DMS153 treated with DMSO at 0.1 percent for 48 hours (cell line): Measurements from ENCODE around the gene TBCB.
A peak's percentile ranks its signal among the peaks of the same experiment; 100 is the strongest.
"Not testable (repeated sequence)": the region's sequence is repeated elsewhere in the genome, so short reads cannot be mapped to it uniquely, and the experiment has no call there.

Experiments used
- DNase-seq: peaks from one replicate; lab custom pipeline; 2025; ENCODE audit not compliant: unreplicated experiment; lab: John Stamatoyannopoulos, UW

Gene TBCB

GRCh38 chr19:36134867-36135266 is 19.6 kb downstream of the TBCB start:
- not testable (repeated sequence) for DNase-seq

GRCh38 chr19:36136964-36137686 is 21.9 kb downstream of the TBCB start:
- DNase-seq, result peak; percentile 64

GRCh38 chr19:36139120-36139472 is 23.8 kb downstream of the TBCB start:
- DNase-seq, result no peak

GRCh38 chr19:36139473-36140303 is 24.4 kb downstream of the TBCB start, which contains the start of gene CAPNS1:
Gene CAPNS1 (plus strand): TSS chr19:36140066. CDS start chr19:36141012, 946 bp downstream.
- DNase-seq, result peak; percentile 94

- peak; percentile 7 for DNase-seq
Observed at GRCh38 chr19:36140304-36141038, 25.2 kb downstream of the TBCB start.

- DNase-seq, result peak; percentile 69
Observed at GRCh38 chr19:36141039-36141927, 26.0 kb downstream of the TBCB start.

- DNase-seq, result no peak
Observed at GRCh38 chr19:36142046-36142445, 26.8 kb downstream of the TBCB start.

GRCh38 chr19:36142496-36142895 is 27.2 kb downstream of the TBCB start:
- DNase-seq, result no peak

- no peak for DNase-seq
Observed at GRCh38 chr19:36144624-36145023, 29.4 kb downstream of the TBCB start.

GRCh38 chr19:36149673-36150406 is 34.6 kb downstream of the TBCB start:
- DNase-seq, result no peak

GRCh38 chr19:36150586-36150985 is 35.3 kb downstream of the TBCB start:
- DNase-seq, result no peak

- DNase-seq, result no peak
Observed at GRCh38 chr19:36151144-36152018, 36.1 kb downstream of the TBCB start.

GRCh38 chr19:36152019-36152351 is 36.7 kb downstream of the TBCB start:
- DNase-seq, result no peak

- no peak for DNase-seq
Observed at GRCh38 chr19:36152352-36153091, 37.3 kb downstream of the TBCB start, which contains the start of gene COX7A1. Gene COX7A1 (minus strand): TSS chr19:36152447. CDS start chr19:36152407, 40 bp downstream.

- no peak for DNase-seq
Observed at GRCh38 chr19:36153126-36153525, 37.9 kb downstream of the TBCB start.

- DNase-seq, result no peak
Observed at GRCh38 chr19:36160821-36161596, 45.7 kb downstream of the TBCB start.

- no peak for DNase-seq
Observed at GRCh38 chr19:36163813-36164212, 48.5 kb downstream of the TBCB start.
